HT1080 (cell line): ENCODE measurements around the gene TMEM38A. TPM values are rescaled to one million over a fixed set of nuclear protein-coding genes. Genes with fewer than 3 reads are reported as not detected.
A peak's percentile ranks its signal among the peaks of the same experiment; 100 is the strongest.
"Not testable (repeated sequence)": the region's sequence is repeated elsewhere in the genome, so short reads cannot be mapped to it uniquely, and the experiment has no call there.

Experiments
- DNase-seq: peaks from one replicate; pipeline ENCODE4 v3.0.0-alpha.2; 2015; ENCODE audit warnings: low read depth
- total RNA-seq: library from RNA; depleted of rRNA; stranded (reverse); fragments of >200 nt; shearing (Covaris generic); gene quantifications from 2 replicates; pipeline ENCODE4 v1.2.3, GENCODE V29; 2014

Gene TMEM38A
- total RNA-seq, 1 experiment from 2014 or later: 0.26 TPM

GRCh38 chr19:16631465-16631864 lies 29.5 kb upstream of the TMEM38A start:
- no peak for DNase-seq

DNA sequence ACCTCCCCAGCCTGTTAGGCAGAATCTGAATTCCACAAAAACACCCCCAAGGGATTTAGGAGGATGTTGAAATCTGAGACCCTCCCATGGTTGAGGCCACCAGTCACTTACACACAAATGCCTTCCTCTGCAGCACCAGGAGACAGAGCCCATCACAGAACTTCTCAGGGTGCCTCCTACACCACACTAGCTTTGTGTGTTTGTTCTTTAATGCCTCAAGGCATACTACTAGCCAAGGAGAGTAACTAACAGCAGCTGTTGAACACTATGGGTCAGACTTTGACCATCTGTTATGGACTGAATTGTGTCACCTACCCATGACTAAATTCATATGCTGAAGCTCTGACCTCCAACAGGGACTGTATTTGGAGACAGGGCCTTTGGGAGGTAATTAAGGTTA lies 23.4 kb upstream of the TMEM38A start:
- no peak for DNase-seq

DNA sequence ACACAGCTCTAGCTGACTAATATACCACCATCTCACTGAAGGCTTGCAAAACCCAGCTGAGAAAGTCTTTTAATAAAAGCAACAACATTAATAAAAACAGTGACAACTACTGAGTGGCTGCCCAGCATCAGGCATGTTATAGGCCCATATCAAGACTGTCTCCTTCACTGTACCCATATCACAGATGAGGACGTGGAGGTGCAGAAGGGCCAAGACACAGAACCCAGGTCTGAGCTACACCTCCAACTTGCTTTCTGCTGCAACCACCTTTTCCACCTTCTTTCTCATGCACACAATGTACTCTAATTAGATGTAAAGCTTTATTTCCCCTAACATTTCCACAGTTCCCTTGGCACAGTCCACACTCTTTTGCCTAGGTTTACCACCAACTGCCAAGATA lies 22.3 kb upstream of the TMEM38A start:
- no peak for DNase-seq

DNA sequence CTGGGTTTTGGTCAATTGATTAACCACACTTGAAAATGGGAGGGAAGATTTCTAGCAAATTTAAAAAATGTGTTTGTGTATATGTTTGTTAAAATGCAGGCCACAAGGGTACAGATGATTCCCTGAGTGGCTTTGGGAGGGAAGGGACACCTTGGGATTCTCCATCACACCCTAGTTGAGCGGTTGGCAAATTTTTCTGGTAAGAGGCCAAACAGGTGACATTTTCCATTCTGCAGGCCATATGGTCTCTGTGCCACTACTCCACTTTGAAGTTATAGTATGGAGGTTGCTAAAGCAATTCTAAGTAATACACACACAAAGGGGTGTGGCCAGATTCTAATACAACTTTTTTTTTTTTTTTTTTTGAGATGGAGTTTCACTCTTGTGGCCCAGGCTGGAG lies 20.0 kb upstream of the TMEM38A start:
- DNase-seq: no peak

DNA sequence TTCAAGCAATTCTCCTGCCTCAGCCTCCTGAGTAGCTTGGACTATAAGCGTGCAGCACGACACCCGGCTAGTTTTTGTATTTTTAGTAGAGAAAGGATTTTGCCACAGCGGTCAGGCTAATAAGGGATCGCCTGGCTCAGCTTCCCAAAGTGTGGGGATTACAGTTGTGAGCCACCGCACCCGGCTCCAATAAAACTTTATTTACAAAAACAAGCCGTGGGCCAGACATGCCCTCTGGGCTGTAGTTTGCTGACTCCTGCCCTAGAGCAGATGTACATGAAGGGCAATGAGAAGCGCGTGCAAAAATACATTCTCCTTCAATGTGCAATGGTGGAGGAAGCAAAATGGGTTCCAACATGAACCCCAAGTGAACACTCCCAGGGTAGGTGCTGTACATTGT lies 19.2 kb upstream of the TMEM38A start:
- DNase-seq: no peak

GRCh38 chr19:16645140-16645539 lies 15.8 kb upstream of the TMEM38A start:
- no peak for DNase-seq

DNA sequence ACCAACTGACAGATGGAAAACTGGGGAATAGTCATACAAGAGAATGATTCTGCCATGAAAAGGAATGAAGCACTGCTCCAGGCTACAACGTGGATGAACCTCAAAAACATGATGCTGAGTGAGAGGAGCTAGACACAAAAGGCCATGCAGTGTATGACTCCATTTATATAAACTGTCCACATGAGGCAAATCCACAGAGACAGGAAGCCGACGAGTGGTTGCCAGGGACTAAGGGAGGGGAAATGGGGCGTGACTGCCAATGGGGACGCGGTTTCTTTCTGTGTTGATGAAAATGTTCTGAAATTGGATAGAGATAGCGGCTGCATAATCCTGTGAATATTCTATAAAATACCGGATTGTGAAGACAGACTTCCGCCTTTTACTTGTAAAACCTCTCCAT lies 11.2 kb upstream of the TMEM38A start:
- DNase-seq: no peak

DNA sequence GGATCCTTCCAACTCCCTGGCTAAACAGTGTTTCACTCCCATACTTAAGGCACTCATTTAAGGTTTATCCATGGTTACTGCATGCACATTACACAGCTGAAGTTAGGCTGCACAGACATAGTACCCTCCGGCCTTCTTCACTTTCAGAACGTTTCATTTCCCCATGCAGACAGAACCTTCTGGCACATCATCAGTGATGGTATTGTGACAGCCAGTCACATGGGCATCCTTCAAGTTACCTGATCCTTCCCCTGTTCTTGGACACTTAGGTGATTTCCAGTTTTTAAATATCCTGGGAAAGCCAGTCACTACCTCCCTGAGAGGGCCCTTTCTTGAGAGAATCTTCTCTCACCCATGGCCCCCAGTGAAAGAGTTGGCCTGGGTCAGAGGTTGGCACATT lies 10.1 kb upstream of the TMEM38A start:
- DNase-seq: no peak

- not testable (repeated sequence) for DNase-seq
These were observed 9.3 kb upstream of the TMEM38A start for GRCh38 chr19:16651421-16652188.

DNA sequence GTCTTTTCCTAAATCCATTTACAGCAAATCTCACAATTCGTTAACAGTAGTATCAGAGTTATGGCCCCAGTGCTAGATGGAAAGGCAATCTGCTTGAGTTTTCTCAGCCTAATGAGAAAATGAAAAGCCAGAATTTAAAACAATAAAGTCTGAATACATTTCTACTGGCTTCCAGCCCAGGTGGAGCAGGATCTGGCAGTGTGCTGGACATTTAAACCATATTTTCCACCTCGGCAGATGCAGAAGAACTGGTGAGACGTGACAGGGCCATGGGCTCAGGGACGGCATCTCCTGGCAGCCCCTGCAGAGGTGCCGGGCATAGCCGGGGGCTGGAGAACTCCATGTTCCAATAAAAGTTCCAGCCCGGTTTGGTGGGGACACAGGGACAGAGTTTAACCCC lies 8.1 kb upstream of the TMEM38A start:
- no peak for DNase-seq

DNA sequence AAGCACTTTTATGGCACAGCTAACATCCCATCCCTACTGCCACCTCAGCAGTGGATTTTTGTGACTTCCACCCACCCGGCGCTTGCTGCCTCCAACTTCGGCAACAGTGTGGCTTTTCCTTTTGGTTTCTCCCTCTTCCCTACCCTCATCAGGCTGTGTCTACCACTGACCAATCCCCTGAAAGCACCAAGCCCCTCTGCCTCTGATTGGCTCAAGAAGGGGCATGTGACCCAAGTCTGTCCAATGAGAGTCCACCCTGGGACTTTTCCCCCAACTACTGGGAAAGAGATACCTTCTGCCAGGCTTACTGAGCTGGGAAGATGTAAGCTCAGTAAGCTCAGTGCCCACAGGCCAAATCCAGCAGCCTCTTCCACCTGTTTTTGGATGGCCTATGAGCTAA lies 6.8 kb upstream of the TMEM38A start:
- DNase-seq: peak; percentile 16

- DNase-seq: no peak
These were observed 6.3 kb upstream of the TMEM38A start for GRCh38 chr19:16654627-16655026.

- DNase-seq: no peak
These were observed 5.2 kb upstream of the TMEM38A start for GRCh38 chr19:16655727-16656126.

- DNase-seq: no peak
These were observed 3.6 kb upstream of the TMEM38A start for GRCh38 chr19:16657384-16657783.

- DNase-seq: no peak
These were observed 1.5 kb upstream of the TMEM38A start for GRCh38 chr19:16659464-16659831.

DNA sequence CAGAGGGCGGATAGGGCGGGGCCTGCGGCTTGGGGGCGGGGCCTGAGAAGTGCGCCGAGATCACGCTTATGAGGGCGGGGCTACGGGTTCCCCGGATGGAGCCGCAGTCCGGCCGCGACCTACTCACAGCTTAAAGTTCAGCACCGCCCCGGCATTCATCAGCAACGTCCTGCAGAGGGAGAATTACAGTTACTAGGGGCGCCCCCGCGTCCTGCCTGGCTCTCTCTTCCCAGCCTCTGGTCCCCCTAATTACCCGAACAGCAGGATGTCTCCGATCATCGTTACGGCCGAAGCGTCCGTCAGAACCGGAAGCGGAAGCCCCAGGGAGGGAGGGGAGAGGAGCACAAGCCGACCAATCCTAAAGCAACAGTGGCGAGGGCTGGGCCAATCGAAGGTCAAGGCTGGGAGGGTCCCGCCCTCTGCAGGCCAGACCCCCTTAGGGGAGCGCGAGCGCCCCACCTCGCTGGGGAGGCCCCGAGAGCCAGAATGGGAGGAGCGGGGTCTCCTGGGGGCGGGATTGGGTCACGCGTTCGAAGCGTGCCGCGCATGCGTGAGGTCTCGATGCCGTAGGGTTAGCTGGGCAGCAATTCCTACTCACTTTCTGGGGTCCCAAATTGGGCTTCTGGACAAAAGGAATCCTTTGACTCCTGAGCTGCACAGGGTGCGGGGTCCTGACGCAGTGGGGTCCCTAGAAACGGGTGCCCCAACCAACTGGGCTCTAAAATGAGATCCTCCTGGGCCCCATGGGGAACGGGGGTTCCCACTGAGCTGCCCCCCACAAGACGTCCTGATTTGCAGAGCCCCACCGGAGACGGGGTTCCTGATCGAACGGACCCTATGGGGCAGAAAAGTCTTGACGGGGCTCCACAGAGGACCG lies 869 bp upstream of the TMEM38A start, which contains the start of gene SMIM7:
Gene SMIM7, minus strand, starts transcription at position 313 of the 877 bp plus-strand sequence. Its CDS starts 34 bp downstream, at position 279.
- peak; percentile 98 for DNase-seq

DNA sequence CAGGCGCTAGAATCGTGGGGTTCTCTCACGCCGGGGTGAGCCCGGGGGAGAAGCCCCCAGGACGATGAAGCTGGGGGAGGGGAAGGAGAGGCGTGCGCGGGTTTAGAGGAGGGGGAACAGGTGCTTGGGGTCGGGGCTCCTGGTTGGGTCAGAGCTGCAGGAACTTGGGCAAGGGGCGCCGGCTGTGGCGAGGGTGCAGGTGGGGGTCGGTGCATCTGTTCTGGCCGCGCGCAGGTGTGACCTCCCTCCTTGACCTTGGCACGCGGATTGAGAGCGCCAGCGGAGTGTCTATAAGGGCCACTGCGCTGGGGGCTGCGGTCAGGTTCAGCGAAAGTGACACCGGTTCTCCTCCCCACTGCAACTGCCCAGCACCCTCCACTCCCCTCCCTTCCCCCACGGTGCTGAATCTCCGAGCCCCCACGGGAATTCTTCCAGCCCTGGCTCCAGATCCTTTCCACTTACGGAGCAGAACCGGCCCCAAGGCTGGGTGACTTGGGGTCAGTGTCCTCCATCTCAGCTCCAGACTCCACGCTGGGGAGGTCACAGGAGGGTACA lies 618 bp downstream of the TMEM38A start:
- DNase-seq: no peak

GRCh38 chr19:16668176-16668575 lies 7.2 kb downstream of the TMEM38A start:
- no peak for DNase-seq

- not testable (repeated sequence) for DNase-seq
These were observed 7.8 kb downstream of the TMEM38A start for GRCh38 chr19:16668702-16669101.

DNA sequence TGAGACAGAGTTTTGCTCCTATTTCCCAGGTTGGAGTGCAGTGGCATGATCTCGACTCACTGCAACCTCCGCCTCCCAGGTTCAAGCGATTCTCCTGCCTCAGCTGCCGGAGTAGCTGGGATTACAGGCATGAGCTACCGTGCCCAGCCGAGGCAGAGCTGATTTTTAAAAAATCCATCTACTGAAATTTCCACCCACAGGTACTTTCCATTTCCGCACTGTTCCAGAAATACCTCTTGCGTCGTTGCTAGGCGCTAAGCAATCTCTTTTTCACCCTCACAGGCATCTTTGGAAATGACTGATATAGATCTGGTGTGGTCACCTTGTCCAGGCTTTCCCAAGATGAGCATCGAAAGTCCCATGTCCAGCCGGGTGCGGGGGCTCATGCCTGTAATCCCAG lies 9.4 kb downstream of the TMEM38A start:
- no peak for DNase-seq

- no peak for DNase-seq
These were observed 10.8 kb downstream of the TMEM38A start for GRCh38 chr19:16671652-16672274.

- DNase-seq: no peak
These were observed 12.3 kb downstream of the TMEM38A start for GRCh38 chr19:16673231-16673630.
